ENCODE results near the gene SLC4A9. TPM values are rescaled to one million over a fixed set of nuclear protein-coding genes. Genes with fewer than 3 reads are reported as not detected.

Gene SLC4A9, protein sequence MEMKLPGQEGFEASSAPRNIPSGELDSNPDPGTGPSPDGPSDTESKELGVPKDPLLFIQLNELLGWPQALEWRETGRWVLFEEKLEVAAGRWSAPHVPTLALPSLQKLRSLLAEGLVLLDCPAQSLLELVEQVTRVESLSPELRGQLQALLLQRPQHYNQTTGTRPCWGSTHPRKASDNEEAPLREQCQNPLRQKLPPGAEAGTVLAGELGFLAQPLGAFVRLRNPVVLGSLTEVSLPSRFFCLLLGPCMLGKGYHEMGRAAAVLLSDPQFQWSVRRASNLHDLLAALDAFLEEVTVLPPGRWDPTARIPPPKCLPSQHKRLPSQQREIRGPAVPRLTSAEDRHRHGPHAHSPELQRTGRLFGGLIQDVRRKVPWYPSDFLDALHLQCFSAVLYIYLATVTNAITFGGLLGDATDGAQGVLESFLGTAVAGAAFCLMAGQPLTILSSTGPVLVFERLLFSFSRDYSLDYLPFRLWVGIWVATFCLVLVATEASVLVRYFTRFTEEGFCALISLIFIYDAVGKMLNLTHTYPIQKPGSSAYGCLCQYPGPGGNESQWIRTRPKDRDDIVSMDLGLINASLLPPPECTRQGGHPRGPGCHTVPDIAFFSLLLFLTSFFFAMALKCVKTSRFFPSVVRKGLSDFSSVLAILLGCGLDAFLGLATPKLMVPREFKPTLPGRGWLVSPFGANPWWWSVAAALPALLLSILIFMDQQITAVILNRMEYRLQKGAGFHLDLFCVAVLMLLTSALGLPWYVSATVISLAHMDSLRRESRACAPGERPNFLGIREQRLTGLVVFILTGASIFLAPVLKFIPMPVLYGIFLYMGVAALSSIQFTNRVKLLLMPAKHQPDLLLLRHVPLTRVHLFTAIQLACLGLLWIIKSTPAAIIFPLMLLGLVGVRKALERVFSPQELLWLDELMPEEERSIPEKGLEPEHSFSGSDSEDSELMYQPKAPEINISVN
- polyA plus RNA-seq (2013, experiment 1 of 2), result 0.04 TPM
- polyA plus RNA-seq (2013, experiment 2 of 2), result 0.01 TPM

GRCh38 chr5:140360101-140360500, at the start of gene SLC4A9:
SLC4A9 (plus strand) TSS chr5:140360194; CDS start chr5:140360237, 43 bp downstream.
- WGBS, 2 donors (ENCODE audit: extremely low coverage in 2 of 2, insufficient read length in 2 of 2, insufficient replicate concordance in 1 of 2), result no CpG with 5 or more reads among the region's 2 CpGs
- Histone ChIP-seq H2BK12ac (ENCODE audit: low read length) (no peak within 1 kb of the TSS), H2BK120ac (ENCODE audit: low read depth, low read length) (no peak within 1 kb of the TSS), H3K27ac (replicated peaks; ENCODE audit: low read length) (no peak within 1 kb of the TSS), H2BK15ac (ENCODE audit: low read length) (peak within 1 kb of the TSS; percentile 64), H3K36me3 (replicated peaks in 1 of 2; ENCODE audit: control insufficient read depth in 2 of 2, insufficient read depth in 2 of 2, low read length in 2 of 2) (no peaks in the 10 kb centered on the region), H3K14ac (ENCODE audit: low read length) (no peak within 1 kb of the TSS), H3K4me1 (ENCODE audit: control insufficient read depth in 2 of 2, insufficient read depth in 1 of 2, low read depth in 1 of 2, low read length in 2 of 2) (peaks cover 0 to 12% of the 10 kb centered on the region in 2 donors), H2AFZ (ENCODE audit: low read length) (no peak within 1 kb of the TSS), H3K18ac (ENCODE audit: low read length) (peak within 1 kb of the TSS; percentile 52), H3K4ac (ENCODE audit: low read length) (no peak within 1 kb of the TSS), H3K9me3 (replicated peaks in 1 of 2; ENCODE audit: control insufficient read depth in 2 of 2, insufficient read depth in 1 of 2, low read depth in 1 of 2, low read length in 2 of 2) (no peaks in the 10 kb centered on the region), H3K27me3 (ENCODE audit: control insufficient read depth in 3 of 3, insufficient read depth in 3 of 3, low read depth in 1 of 3, low read length in 3 of 3) (peaks cover 0 to 8% (median 0%) of the 10 kb centered on the region in 3 experiments), H3K4me2 (ENCODE audit: insufficient read depth, low read length, poor library complexity, severe bottlenecking) (no peak within 1 kb of the TSS), H3K9ac (ENCODE audit: low read depth, low read length, poor library complexity) (no peak within 1 kb of the TSS), H2AK5ac (ENCODE audit: low read depth, low read length) (peak within 1 kb of the TSS; percentile 83), H4K91ac (ENCODE audit: low read depth, low read length, poor library complexity) (no peak within 1 kb of the TSS), H3K79me1 (ENCODE audit: low read depth, low read length) (no peaks in the 10 kb centered on the region), H3K23ac (ENCODE audit: low read depth, low read length, poor library complexity) (no peak within 1 kb of the TSS), H3K4me3 (ENCODE audit: low read length in 2 of 2) (no peak within 1 kb of the TSS), H2BK5ac (ENCODE audit: low read length) (peak within 1 kb of the TSS; percentile 35), H4K8ac (ENCODE audit: low read depth, low read length) (no peak within 1 kb of the TSS)
- no peak for DNase-seq (ENCODE audit: low spot score)

GRCh38 chr5:140310434-140310833, 49.6 kb upstream of the SLC4A9 start:
- no peaks in the 10 kb centered on the region for H3K9me3 ChIP-seq (replicated peaks in 1 of 2; ENCODE audit: control insufficient read depth in 2 of 2, insufficient read depth in 1 of 2, low read depth in 1 of 2, low read length in 2 of 2)
- H2BK5ac ChIP-seq (ENCODE audit: low read length), result no peak overlapping the region
- H3K27ac ChIP-seq (replicated peaks; ENCODE audit: low read length), result no peak overlapping the region
- H4K91ac ChIP-seq (ENCODE audit: low read depth, low read length, poor library complexity), result no peak overlapping the region
- no peak overlapping the region for H3K4me2 ChIP-seq (ENCODE audit: insufficient read depth, low read length, poor library complexity, severe bottlenecking)
- WGBS, 2 donors (ENCODE audit: extremely low coverage in 2 of 2, insufficient read length in 2 of 2, insufficient replicate concordance in 1 of 2), result no CpG with 5 or more reads among the region's 2 CpGs
- no peaks in the 10 kb centered on the region for H3K27me3 ChIP-seq (ENCODE audit: control insufficient read depth in 3 of 3, insufficient read depth in 3 of 3, low read depth in 1 of 3, low read length in 3 of 3)
- H2AFZ ChIP-seq (ENCODE audit: low read length), result peak overlapping the region; percentile 31
- no peak overlapping the region for H3K18ac ChIP-seq (ENCODE audit: low read length)
- no peak overlapping the region for H2BK15ac ChIP-seq (ENCODE audit: low read length)
- no peak overlapping the region for H4K8ac ChIP-seq (ENCODE audit: low read depth, low read length)
- H2BK12ac ChIP-seq (ENCODE audit: low read length), result no peak overlapping the region
- H3K36me3 ChIP-seq (replicated peaks in 1 of 2; ENCODE audit: control insufficient read depth in 2 of 2, insufficient read depth in 2 of 2, low read length in 2 of 2), result no peaks in the 10 kb centered on the region
- H3K4me3 ChIP-seq (ENCODE audit: low read length in 2 of 2), result no peak overlapping the region
- H3K14ac ChIP-seq (ENCODE audit: low read length), result no peak overlapping the region
- no peak for DNase-seq (ENCODE audit: low spot score)
- no peak overlapping the region for H3K9ac ChIP-seq (ENCODE audit: low read depth, low read length, poor library complexity)
- H3K23ac ChIP-seq (ENCODE audit: low read depth, low read length, poor library complexity), result no peak overlapping the region
- no peaks in the 10 kb centered on the region for H3K79me1 ChIP-seq (ENCODE audit: low read depth, low read length)
- peaks cover 1 to 18% of the 10 kb centered on the region in 2 donors for H3K4me1 ChIP-seq (ENCODE audit: control insufficient read depth in 2 of 2, insufficient read depth in 1 of 2, low read depth in 1 of 2, low read length in 2 of 2)
- no peak overlapping the region for H2BK120ac ChIP-seq (ENCODE audit: low read depth, low read length)
- H2AK5ac ChIP-seq (ENCODE audit: low read depth, low read length), result no peak overlapping the region
- H3K4ac ChIP-seq (ENCODE audit: low read length), result no peak overlapping the region

- Histone ChIP-seq H3K23ac (ENCODE audit: low read depth, low read length, poor library complexity) (no peak overlapping the region), H2BK15ac (ENCODE audit: low read length) (no peak overlapping the region), H2BK120ac (ENCODE audit: low read depth, low read length) (no peak overlapping the region), H3K36me3 (replicated peaks in 1 of 2; ENCODE audit: control insufficient read depth in 2 of 2, insufficient read depth in 2 of 2, low read length in 2 of 2) (no peaks in the 10 kb centered on the region), H2AFZ (ENCODE audit: low read length) (peak overlapping the region; percentile 31), H3K79me1 (ENCODE audit: low read depth, low read length) (no peaks in the 10 kb centered on the region), H2BK5ac (ENCODE audit: low read length) (no peak overlapping the region), H3K4ac (ENCODE audit: low read length) (no peak overlapping the region), H4K8ac (ENCODE audit: low read depth, low read length) (no peak overlapping the region), H3K4me1 (ENCODE audit: control insufficient read depth in 2 of 2, insufficient read depth in 1 of 2, low read depth in 1 of 2, low read length in 2 of 2) (peaks cover 1 to 18% of the 10 kb centered on the region in 2 donors), H3K18ac (ENCODE audit: low read length) (no peak overlapping the region), H4K91ac (ENCODE audit: low read depth, low read length, poor library complexity) (no peak overlapping the region), H3K14ac (ENCODE audit: low read length) (no peak overlapping the region), H3K4me2 (ENCODE audit: insufficient read depth, low read length, poor library complexity, severe bottlenecking) (no peak overlapping the region), H3K9ac (ENCODE audit: low read depth, low read length, poor library complexity) (no peak overlapping the region), H2AK5ac (ENCODE audit: low read depth, low read length) (no peak overlapping the region), H2BK12ac (ENCODE audit: low read length) (no peak overlapping the region), H3K9me3 (replicated peaks in 1 of 2; ENCODE audit: control insufficient read depth in 2 of 2, insufficient read depth in 1 of 2, low read depth in 1 of 2, low read length in 2 of 2) (no peaks in the 10 kb centered on the region), H3K27ac (replicated peaks; ENCODE audit: low read length) (no peak overlapping the region), H3K27me3 (ENCODE audit: control insufficient read depth in 3 of 3, insufficient read depth in 3 of 3, low read depth in 1 of 3, low read length in 3 of 3) (no peaks in the 10 kb centered on the region), H3K4me3 (ENCODE audit: low read length in 2 of 2) (no peak overlapping the region)
- DNase-seq (ENCODE audit: low spot score), result no peak
- no CpG with 5 or more reads among the region's 5 CpGs for WGBS, 2 donors (ENCODE audit: extremely low coverage in 2 of 2, insufficient read length in 2 of 2, insufficient replicate concordance in 1 of 2)
Observed at GRCh38 chr5:140311011-140311467, 49.0 kb upstream of the SLC4A9 start.

All from neuronal stem cell (in vitro differentiated cells).